Measurements from ENCODE around the gene LSM10. TPM values are rescaled to one million over a fixed set of nuclear protein-coding genes. Genes with fewer than 3 reads are reported as not detected.

LSM10 gene
- total RNA-seq, 4 donors from 2014 or later: 19.1 to 52.7 (median 49.0) TPM

- H3K4me3 ChIP-seq (replicated peaks in 1 of 3): no peak overlapping the region
- TF ChIP-seq CTCF (IDR thresholded peaks at IDR 0.05) (no peak), POLR2A (IDR thresholded peaks at IDR 0.05) (no peak)
- H3K27me3 ChIP-seq: no peaks in the 10 kb centered on the region
- H3K36me3 ChIP-seq: peaks cover 18 to 20% of the 10 kb centered on the region in 2 donors
- 92 to 96% methylated on average over 2 of the region's 2 CpGs for WGBS, 2 donors
- no peak overlapping the region for H3K27ac ChIP-seq
- no peaks in the 10 kb centered on the region for H3K9me3 ChIP-seq
- peaks cover 9 to 24% of the 10 kb centered on the region in 2 donors for H3K4me1 ChIP-seq
- intact Hi-C loops (cut with DNase I): no loop called here
- no peak for DNase-seq
These were observed 7.3 kb downstream of the LSM10 start for GRCh38 chr1:36390411-36390810.

- Histone ChIP-seq H3K9me3 (no peaks in the 10 kb centered on the region), H3K36me3 (peaks cover 18 to 20% of the 10 kb centered on the region in 2 donors), H3K4me1 (peaks cover 9 to 24% of the 10 kb centered on the region in 2 donors), H3K27me3 (no peaks in the 10 kb centered on the region), H3K4me3 (replicated peaks in 1 of 3) (no peak overlapping the region), H3K27ac (no peak overlapping the region)
- TF ChIP-seq POLR2A (IDR thresholded peaks at IDR 0.05): no peak
- no peak for TF ChIP-seq CTCF (IDR thresholded peaks at IDR 0.05)
- DNase-seq: no peak
- WGBS, 2 donors: 88 to 94% methylated on average over 1 of the region's 1 CpG
- intact Hi-C loops (cut with DNase I): no loop called here
These were observed 7.7 kb downstream of the LSM10 start for GRCh38 chr1:36389999-36390398.

GRCh38 chr1:36389261-36389660, 8.4 kb downstream of the LSM10 start:
- intact Hi-C loops (cut with DNase I): no loop called here
- peaks cover 18 to 20% of the 10 kb centered on the region in 2 donors for H3K36me3 ChIP-seq
- TF ChIP-seq POLR2A (IDR thresholded peaks at IDR 0.05) (no peak), CTCF (IDR thresholded peaks at IDR 0.05) (no peak)
- peak overlapping the region in 2 of 3 donors; percentile 4 to 10 for H3K27ac ChIP-seq
- no peaks in the 10 kb centered on the region for H3K9me3 ChIP-seq
- H3K4me1 ChIP-seq: peaks cover 15 to 29% of the 10 kb centered on the region in 2 donors
- H3K27me3 ChIP-seq: no peaks in the 10 kb centered on the region
- 79 to 81% methylated on average over 2 of the region's 2 CpGs for WGBS, 2 donors
- DNase-seq: no peak
- H3K4me3 ChIP-seq (replicated peaks in 1 of 3): no peak overlapping the region

GRCh38 chr1:36387141-36387949, 10.4 kb downstream of the LSM10 start:
- intact Hi-C loops (cut with DNase I): no loop called here
- H3K27ac ChIP-seq: peak overlapping the region; percentile 87 to 98 (median 94)
- H3K9me3 ChIP-seq: no peaks in the 10 kb centered on the region
- no peak overlapping the region for H3K4me3 ChIP-seq (replicated peaks in 1 of 3)
- H3K27me3 ChIP-seq: no peaks in the 10 kb centered on the region
- TF ChIP-seq POLR2A (IDR thresholded peaks at IDR 0.05) (no peak), CTCF (IDR thresholded peaks at IDR 0.05) (no peak)
- 64 to 77% methylated on average over 10 of the region's 10 CpGs for WGBS, 2 donors
- H3K4me1 ChIP-seq: peaks cover 21 to 36% of the 10 kb centered on the region in 2 donors
- no peak for DNase-seq
- peaks cover 13% of the 10 kb centered on the region in 2 donors for H3K36me3 ChIP-seq
